GM18511 (cell line): ENCODE data around the gene ABHD17B.
"Not testable (repeated sequence)": the region's sequence is repeated elsewhere in the genome, so short reads cannot be mapped to it uniquely, and the experiment has no call there.

Experiments used
- ATAC-seq: cut with Tn5 transposase; IDR thresholded peaks from one replicate; pipeline ENCODE4 v1.9.1; 2021; ENCODE audit warnings: mild to moderate bottlenecking, moderate library complexity; ENCODE audit not compliant: unreplicated experiment

ABHD17B gene

GRCh38 chr9:71916834-71917534 lies 6.0 kb upstream of the ABHD17B start:
- ATAC-seq, result peak; percentile 87

- ATAC-seq, result no peak
Observed at GRCh38 chr9:71915495-71915894, 4.5 kb upstream of the ABHD17B start.

- no peak for ATAC-seq
Observed at GRCh38 chr9:71911908-71912335, 929 bp upstream of the ABHD17B start.

- peak; percentile 20 for ATAC-seq
Observed at GRCh38 chr9:71910650-71911060, 338 bp downstream of the ABHD17B start.

- ATAC-seq, result peak; percentile 2
Observed at GRCh38 chr9:71909887-71910649, 925 bp downstream of the ABHD17B start.

GRCh38 chr9:71908825-71909224 lies 2.2 kb downstream of the ABHD17B start:
- ATAC-seq, result no peak

GRCh38 chr9:71904076-71904475 lies 6.9 kb downstream of the ABHD17B start:
- ATAC-seq, result no peak

- ATAC-seq, result no peak
Observed at GRCh38 chr9:71901695-71902597, 9.0 kb downstream of the ABHD17B start.

GRCh38 chr9:71898756-71899155 lies 12.2 kb downstream of the ABHD17B start:
- not testable (repeated sequence) for ATAC-seq

- ATAC-seq, result peak; percentile 61
Observed at GRCh38 chr9:71897577-71897976, 13.4 kb downstream of the ABHD17B start.

GRCh38 chr9:71896761-71897160 lies 14.2 kb downstream of the ABHD17B start:
- no peak for ATAC-seq

GRCh38 chr9:71895955-71896354 lies 15.0 kb downstream of the ABHD17B start:
- ATAC-seq, result no peak

GRCh38 chr9:71895117-71895516 lies 15.9 kb downstream of the ABHD17B start:
- peak; percentile 48 for ATAC-seq

GRCh38 chr9:71891557-71892189 lies 19.3 kb downstream of the ABHD17B start:
- ATAC-seq, result no peak

GRCh38 chr9:71890042-71890679 lies 20.8 kb downstream of the ABHD17B start:
- no peak for ATAC-seq

GRCh38 chr9:71887362-71887761 lies 23.6 kb downstream of the ABHD17B start:
- ATAC-seq, result no peak

GRCh38 chr9:71886541-71886940 lies 24.5 kb downstream of the ABHD17B start:
- ATAC-seq, result no peak

- ATAC-seq, result no peak
Observed at GRCh38 chr9:71886015-71886414, 25.0 kb downstream of the ABHD17B start.

GRCh38 chr9:71885467-71885866 lies 25.5 kb downstream of the ABHD17B start:
- ATAC-seq, result no peak

GRCh38 chr9:71884005-71884404 lies 27.0 kb downstream of the ABHD17B start:
- no peak for ATAC-seq
